DOHH2 (cell line): ENCODE results near the gene IMPG2.

ENCODE experiments used
- EZH2phosphoT487 ChIP-seq: fragments of 200-600 bp; sonication (generic); IDR thresholded peaks from 2 replicates; pipeline ENCODE4 v1.6.1; 2017; ENCODE audit warnings: borderline replicate concordance, mild to moderate bottlenecking, antibody characterized with exemption, low read length, moderate library complexity, mixed read lengths
- TF ChIP-seq, protein P1 (sequence below): fragments of 200-600 bp; sonication (generic); IDR thresholded peaks from one replicate; pipeline ENCODE4 v1.5.1; 2014; ENCODE audit warnings: antibody characterized with exemption, mild to moderate bottlenecking, low read depth, low read length; ENCODE audit not compliant: poor library complexity, severe bottlenecking

DNA sequence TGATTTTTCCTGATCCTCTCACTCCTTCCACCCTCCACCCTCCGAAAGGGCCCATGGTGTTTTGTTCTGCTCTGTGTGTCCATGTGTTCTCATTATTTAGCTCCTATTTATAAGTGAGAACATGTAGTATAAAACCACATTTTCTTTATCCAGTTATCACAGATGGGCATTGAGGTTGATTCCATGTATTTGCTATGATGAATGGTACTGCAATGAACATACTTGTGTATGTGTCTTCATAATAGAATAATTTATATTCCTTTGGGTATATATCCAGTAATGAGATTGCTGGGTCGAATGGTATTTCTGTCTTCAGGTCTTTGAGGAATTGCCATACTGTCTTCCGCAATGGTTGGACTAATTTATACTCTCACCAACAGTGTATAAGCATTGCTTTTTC, 126.0 kb downstream of the IMPG2 start:
- TF ChIP-seq, protein P1, sequence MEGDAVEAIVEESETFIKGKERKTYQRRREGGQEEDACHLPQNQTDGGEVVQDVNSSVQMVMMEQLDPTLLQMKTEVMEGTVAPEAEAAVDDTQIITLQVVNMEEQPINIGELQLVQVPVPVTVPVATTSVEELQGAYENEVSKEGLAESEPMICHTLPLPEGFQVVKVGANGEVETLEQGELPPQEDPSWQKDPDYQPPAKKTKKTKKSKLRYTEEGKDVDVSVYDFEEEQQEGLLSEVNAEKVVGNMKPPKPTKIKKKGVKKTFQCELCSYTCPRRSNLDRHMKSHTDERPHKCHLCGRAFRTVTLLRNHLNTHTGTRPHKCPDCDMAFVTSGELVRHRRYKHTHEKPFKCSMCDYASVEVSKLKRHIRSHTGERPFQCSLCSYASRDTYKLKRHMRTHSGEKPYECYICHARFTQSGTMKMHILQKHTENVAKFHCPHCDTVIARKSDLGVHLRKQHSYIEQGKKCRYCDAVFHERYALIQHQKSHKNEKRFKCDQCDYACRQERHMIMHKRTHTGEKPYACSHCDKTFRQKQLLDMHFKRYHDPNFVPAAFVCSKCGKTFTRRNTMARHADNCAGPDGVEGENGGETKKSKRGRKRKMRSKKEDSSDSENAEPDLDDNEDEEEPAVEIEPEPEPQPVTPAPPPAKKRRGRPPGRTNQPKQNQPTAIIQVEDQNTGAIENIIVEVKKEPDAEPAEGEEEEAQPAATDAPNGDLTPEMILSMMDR, result no peak
- no peak for TF ChIP-seq EZH2phosphoT487
